HL-60/S4 treated with retinoic acid at 250 ng/mL for 4 days and 3 days (cell line): ENCODE measurements around the gene REG1B.
"Not testable (repeated sequence)": the region's sequence is repeated elsewhere in the genome, so short reads cannot be mapped to it uniquely, and the experiment has no call there.

Experiments used
- in situ Hi-C: fragments of 300-500 bp; cut with MboI; formaldehyde crosslinking; loops from 2 replicates; pipeline ENCODE4 v1.7.0; 2022; ENCODE audit warnings: low sequenced_read_pairs

REG1B gene

DNA sequence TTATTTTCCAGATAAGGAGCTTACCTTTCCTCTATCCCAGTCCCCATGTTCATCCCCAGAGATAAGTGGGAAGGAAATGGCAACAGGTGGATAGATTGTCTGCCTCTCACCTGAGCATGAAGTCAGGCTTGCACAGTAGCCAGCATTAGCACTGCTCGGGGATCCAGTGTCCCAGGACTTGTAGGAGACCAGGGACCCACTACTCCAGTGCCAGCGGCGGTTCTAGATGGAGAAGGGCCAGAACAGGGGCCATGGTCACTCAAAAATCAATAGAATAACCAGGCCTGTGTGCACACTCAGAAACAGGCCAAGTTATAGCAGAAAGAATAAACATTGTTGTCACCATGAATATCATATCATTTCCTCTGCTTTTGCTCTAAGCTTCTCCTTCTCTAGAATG is 2.4 kb downstream of the REG1B start:
- in situ Hi-C loops = no loop called here

DNA sequence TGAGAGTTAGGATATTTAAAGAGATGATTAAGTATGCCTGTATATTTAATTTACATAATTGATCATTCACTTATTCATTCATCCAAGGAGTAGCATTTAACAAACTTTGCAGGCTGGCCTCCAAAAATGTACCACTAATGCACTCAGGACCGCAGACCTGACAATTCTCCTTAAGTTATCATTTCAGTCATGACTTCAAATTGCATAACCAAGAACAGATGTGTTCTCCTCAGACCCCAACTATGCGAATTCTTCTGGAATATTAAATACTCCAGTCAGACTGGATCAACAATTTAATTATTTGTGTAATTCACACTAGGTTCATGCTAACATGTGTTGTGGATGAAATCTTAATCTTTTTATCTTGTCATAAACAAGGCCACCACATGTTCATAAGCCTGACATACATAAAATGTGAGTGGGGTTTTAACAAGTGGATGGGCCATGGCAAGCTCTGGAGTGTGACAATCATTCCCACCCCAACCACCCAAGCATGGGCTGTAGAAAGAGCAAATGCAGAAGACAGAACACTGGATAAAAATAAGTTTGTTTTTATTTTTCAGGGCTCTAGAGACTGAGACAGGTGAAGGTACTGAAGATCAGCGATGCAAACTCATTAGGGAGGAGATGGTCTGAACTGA is 3.2 kb downstream of the REG1B start:
- in situ Hi-C loops = no loop called here

DNA sequence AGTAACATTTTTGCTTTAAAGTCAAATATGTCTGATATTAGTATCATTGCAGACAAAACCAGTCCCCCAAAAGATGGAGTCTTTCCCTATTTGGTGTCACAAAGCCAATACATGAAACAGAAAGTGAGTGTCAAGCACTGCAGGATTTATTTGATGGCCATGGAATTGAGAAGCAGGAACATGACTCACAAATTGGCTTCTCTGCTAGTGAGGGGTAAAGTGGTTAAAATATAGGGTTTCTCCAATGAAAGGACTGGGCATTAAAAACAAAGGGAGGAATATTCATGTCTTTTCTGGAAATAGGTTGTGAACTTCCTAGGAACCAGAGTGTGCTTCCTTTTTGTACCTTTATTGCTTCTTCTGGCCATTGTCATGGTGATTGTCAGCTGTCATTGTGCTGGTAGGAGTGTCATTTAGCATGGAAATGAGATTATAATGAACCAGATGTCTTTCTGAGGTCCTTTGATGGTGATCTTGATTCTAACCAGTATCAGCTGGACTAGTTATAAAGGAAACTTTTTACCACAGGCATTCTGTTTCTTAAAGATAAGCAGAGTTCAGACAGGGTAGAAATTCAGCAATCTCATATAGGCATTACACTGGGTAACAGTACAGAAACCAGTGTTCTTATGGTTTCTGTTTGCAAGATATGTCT is 4.1 kb downstream of the REG1B start:
- in situ Hi-C loops = no loop called here

DNA sequence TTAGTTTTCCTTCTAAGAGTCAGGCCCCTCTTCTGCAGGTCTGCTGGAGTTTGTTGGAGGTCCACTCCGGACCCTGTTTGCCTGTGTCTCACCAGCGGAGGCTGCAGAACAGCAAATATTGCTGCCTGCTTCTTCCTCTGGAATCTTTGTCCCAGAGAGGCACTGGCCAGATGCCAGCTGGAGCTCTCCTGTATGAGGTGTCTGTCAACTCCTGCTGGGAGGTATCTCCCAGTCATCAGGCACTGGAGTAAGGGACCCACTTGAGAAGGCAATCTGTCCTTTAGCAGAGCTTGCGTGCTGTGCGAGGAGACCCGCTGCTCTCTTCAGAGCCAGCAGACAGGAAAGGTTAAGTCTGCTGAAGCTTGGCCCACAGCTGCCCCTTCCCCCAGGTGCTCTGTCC is 4.8 kb downstream of the REG1B start:
- in situ Hi-C loops = no loop called here

DNA sequence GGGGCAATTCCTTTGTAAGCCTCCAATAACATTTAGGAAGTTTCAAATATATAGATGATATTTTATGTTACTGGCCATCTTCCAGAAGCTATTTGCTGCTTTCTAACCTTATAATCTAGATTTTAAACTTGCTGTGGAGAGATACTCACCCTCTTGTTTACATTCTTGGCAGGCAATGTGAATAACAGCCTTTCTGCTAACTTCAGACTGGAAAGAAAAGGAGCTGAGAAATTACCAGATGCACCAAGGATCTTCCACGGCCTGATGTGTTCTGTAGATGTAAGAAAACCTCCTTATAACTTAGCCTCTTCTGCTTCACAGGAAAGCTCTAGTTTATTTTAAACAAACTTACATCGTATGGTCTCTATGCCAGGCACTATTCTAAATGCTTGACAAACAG is 16.7 kb downstream of the REG1B start:
- in situ Hi-C loops = no loop called here

DNA sequence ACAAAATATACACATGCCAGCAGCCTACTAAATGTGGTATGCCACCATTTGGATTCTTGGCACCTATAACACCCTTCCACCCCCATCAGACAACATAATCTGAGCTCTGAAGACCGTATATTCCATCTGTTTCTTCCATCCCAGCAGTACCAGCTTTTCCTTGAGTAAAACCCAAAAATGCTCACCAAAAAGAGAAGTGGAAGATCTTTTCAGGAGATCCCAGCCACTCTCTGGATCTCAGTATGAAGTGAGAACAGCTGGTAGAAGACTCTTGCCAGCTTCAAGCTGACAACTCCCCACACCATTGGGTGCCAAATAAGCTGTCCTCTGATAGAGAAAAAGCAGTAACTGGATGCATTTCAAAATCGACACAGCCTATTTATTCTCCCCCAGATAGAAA is 22.6 kb downstream of the REG1B start:
- in situ Hi-C loops = no loop called here

DNA sequence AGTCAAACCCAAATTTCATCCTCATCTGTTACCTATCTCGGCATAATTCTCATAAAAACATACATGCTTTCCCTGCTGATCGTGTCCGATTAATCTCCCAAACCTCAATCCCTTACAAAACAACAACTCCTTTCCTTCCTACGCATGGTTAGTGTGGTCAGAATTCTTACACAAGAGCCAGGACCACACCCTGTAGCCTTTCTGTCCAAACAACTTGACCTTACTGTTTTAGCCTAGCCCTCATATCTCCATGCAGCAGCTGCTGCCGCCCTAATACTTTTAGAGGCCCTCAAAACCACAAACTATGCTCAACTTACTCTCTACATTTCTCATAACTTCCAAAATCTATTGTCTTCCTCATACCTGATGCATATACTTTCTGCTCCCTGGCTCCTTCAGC is 33.0 kb downstream of the REG1B start:
- in situ Hi-C loops = not testable (repeated sequence)

DNA sequence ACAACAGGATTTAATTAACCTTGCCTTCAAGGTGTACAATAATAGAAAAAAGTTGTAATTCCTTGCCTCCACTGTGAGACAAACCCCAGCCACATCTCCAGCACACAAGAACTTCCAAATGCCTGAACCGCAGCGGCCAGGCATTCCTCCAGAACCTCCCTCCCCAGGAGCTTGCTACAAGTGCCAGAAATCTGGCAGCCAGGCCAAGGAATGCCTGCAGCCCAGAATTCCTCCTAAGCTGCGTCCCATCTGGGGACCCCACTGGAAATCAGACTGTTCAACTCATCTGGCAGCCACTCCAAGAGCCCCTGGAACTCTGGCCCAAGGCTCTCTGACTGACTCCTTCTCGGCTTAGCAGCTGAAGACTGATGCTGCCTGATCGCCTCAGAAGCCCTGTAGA is 34.3 kb downstream of the REG1B start:
- in situ Hi-C loops = not testable (repeated sequence)

DNA sequence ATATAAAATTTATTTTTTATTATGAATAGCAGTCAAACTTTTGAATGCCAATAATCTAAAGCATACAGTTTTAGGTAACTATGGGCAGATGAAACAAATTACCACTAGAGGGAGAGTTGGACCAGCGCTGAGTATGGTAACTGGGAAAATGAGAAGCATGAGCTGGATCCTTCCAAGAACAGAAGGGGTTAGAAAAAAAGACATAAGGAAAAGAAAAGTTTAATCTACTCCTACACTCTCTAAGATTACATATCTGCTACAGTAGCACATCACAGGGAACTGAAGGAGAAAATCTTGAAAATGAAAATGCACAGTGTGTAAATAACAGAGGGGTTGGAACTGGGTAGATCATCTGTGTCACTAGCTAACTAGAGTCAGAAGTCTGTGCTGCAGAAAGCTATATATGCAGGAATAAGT is 46.8 kb downstream of the REG1B start:
- in situ Hi-C loops = no loop called here

DNA sequence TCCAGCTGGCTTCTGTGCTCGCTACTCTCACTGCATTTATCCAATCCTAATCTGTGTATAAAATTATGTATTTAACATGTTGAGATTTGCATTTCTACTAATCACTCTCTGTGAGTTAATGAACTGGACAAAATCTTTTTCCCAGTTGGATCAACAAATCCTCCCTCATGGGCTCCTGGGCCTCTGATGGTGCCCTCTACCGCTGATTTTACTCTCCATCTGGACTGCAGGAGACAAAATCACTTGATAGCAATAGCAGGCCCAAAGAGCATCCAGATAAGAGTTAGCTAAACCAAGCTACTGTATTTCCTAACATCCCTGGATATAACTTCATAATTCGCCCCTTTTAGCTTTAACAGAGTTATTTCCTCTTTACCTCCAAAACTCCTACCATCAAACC is 47.8 kb downstream of the REG1B start:
- in situ Hi-C loops = no loop called here
